ENCODE results near the gene ERN2. TPM values are rescaled to one million over a fixed set of nuclear protein-coding genes. Genes with fewer than 3 reads are reported as not detected.

The ERN2 gene
- total RNA-seq (2021), result 1.2 and 2.1 TPM in 2 replicates
- long read RNA-seq, partial matches to known transcripts, result 0 of 5 reads
- long read RNA-seq, other reads (novel, unspliced or antisense), result 3 of 5 reads

DNA sequence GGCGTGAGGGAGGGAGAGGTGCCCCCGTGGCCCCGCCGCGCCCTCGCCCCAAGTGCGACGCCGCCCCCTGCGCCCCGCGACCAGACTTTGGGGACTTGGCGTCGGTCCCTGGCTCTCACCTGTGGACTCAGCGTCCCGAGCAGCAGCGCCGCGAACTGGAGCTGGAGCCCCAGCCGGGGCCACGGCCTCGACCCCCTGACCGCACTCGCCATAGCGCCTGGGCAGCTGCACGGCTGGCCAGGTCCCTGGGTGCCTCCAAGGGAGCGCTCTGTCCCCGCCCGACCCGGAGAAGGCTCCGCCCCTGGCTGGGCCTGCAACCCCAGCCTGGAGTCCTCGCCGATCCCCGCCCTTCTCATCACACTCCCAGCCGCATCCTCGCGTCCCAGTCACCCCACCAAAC, at the start of gene ERN2:
Gene ERN2, minus strand, starts transcription at position 247 of the 400 bp plus-strand sequence. Its CDS starts 35 bp downstream, at position 212.
- H3K4me3 Mint-ChIP-seq, result peak within 1 kb of the TSS; percentile 40 to 73
- TF ChIP-seq, protein P1, sequence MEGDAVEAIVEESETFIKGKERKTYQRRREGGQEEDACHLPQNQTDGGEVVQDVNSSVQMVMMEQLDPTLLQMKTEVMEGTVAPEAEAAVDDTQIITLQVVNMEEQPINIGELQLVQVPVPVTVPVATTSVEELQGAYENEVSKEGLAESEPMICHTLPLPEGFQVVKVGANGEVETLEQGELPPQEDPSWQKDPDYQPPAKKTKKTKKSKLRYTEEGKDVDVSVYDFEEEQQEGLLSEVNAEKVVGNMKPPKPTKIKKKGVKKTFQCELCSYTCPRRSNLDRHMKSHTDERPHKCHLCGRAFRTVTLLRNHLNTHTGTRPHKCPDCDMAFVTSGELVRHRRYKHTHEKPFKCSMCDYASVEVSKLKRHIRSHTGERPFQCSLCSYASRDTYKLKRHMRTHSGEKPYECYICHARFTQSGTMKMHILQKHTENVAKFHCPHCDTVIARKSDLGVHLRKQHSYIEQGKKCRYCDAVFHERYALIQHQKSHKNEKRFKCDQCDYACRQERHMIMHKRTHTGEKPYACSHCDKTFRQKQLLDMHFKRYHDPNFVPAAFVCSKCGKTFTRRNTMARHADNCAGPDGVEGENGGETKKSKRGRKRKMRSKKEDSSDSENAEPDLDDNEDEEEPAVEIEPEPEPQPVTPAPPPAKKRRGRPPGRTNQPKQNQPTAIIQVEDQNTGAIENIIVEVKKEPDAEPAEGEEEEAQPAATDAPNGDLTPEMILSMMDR (conservative IDR thresholded peaks at IDR 0.05), result no peak
- Histone ChIP-seq H3K4me1 (ENCODE audit: insufficient read depth, low read length) (no peaks in the 10 kb centered on the region), H3K79me2 (ENCODE audit: insufficient read depth, low read length) (no peaks in the 10 kb centered on the region), H2BK5ac (ENCODE audit: insufficient read length, low read length) (no peak within 1 kb of the TSS), H2AFZ (ENCODE audit: low read length) (no peak within 1 kb of the TSS), H3K4me2 (ENCODE audit: insufficient read depth, insufficient read length, low read length) (peak within 1 kb of the TSS; percentile 79), H3T11ph (ENCODE audit: low read length) (no peak within 1 kb of the TSS), H4K8ac (replicated peaks; ENCODE audit: insufficient read length, low read depth, low read length) (no peak within 1 kb of the TSS), H2BK15ac (ENCODE audit: low read depth, low read length) (no peak within 1 kb of the TSS), H2BK120ac (ENCODE audit: low read depth, low read length, poor library complexity, severe bottlenecking) (no peak within 1 kb of the TSS), H3K56ac (ENCODE audit: insufficient read length, low read depth, low read length) (no peak within 1 kb of the TSS), H4K5ac (ENCODE audit: insufficient read length, low read depth, low read length) (no peak within 1 kb of the TSS), H3K27me3 (ENCODE audit: insufficient read depth, low read length) (peaks cover 3% of the 10 kb centered on the region; the same call in 1 of the 2 replicates), H3K9me3 (ENCODE audit: control insufficient read depth, low read depth, low read length) (peaks cover 5% of the 10 kb centered on the region), H3K79me1 (ENCODE audit: insufficient read depth, low read depth, low read length, poor library complexity, severe bottlenecking) (no peaks in the 10 kb centered on the region), H3K4ac (ENCODE audit: low read depth, low read length) (no peak within 1 kb of the TSS), H2BK20ac (ENCODE audit: low read depth, low read length, poor library complexity, severe bottlenecking) (no peak within 1 kb of the TSS), H3K23ac (ENCODE audit: insufficient read length, low read depth, low read length) (no peak within 1 kb of the TSS), H4K91ac (ENCODE audit: insufficient read length, low read depth, low read length) (no peak within 1 kb of the TSS), H3K9ac (ENCODE audit: extremely low read depth, insufficient read length, low read length) (no peak within 1 kb of the TSS), H2AK5ac (ENCODE audit: insufficient read length, low read length) (no peak within 1 kb of the TSS), H4K20me1 (ENCODE audit: control insufficient read depth, insufficient read depth, insufficient read length) (peaks cover 3% of the 10 kb centered on the region), H3K23me2 (ENCODE audit: insufficient read length, low read depth, low read length, poor library complexity, severe bottlenecking) (peaks cover 8% of the 10 kb centered on the region), H2BK12ac (ENCODE audit: insufficient read length, low read depth, low read length) (no peak within 1 kb of the TSS), H3K18ac (ENCODE audit: insufficient read length, low read depth, low read length) (no peak within 1 kb of the TSS), H3K14ac (ENCODE audit: insufficient read depth, low read length) (peak within 1 kb of the TSS; percentile 86; the same call in 1 of the 2 replicates), H3K27ac (ENCODE audit: insufficient read length, low read depth, low read length) (no peak within 1 kb of the TSS)
- peaks cover 10 to 11% of the 10 kb centered on the region in 2 experiments for H3K9me3 Mint-ChIP-seq
- H3K4me1 Mint-ChIP-seq, result peaks cover 2 to 9% of the 10 kb centered on the region in 2 experiments; a peak in 3 of 4 replicates
- peaks cover 29% of the 10 kb centered on the region for H3K27me3 Mint-ChIP-seq (ENCODE audit: low read depth)
- no CpG with 5 or more reads among the region's 37 CpGs for WGBS (ENCODE audit: extremely low coverage, insufficient read length, low lambda C conversion rate)
- peaks cover 2 to 19% (median 7%) of the 10 kb centered on the region in 3 experiments; a peak in 5 of 7 replicates for H3K36me3 Mint-ChIP-seq (ENCODE audit: insufficient read depth in 1 of 3, low read depth in 3 of 3)
- H3K27ac Mint-ChIP-seq, result peak within 1 kb of the TSS in 1 of 3 experiments; percentile 11; a peak in 1 of 7 replicates
- peak; percentile 75 for DNase-seq
